ENCODE measurements around the gene AKAP13. TPM values are rescaled to one million over a fixed set of nuclear protein-coding genes. Genes with fewer than 3 reads are reported as not detected.

Gene AKAP13
- polyA plus RNA-seq, 2 of the 4 experiments (the other 2 are of a cell fraction), result 20.4 to 28.8 TPM

- TF ChIP-seq REST (IDR thresholded peaks at IDR 0.05) (no peak), PBX3 (IDR thresholded peaks at IDR 0.05) (no peak), USF2 (IDR thresholded peaks at IDR 0.05) (no peak)
Observed at GRCh38 chr15:85693277-85693676, 312.9 kb downstream of the AKAP13 start (continued).

GRCh38 chr15:85694091-85694490 is 313.7 kb downstream of the AKAP13 start:
- no peak for FAIRE-seq
- Histone ChIP-seq H3K4me3 (no peak overlapping the region), H3K4me1 (no peaks in the 10 kb centered on the region), H3K9me3 (no peaks in the 10 kb centered on the region), H3K4me2 (no peak overlapping the region), H3K27ac (no peak overlapping the region)
- 88% methylated on average over 4 of the region's 4 CpGs for WGBS (ENCODE audit: missing lambda C conversion rate)
- CTCF ChIA-PET, result interaction anchor here (1.2 to 1.5 kb wide), 2 partner anchors 207 to 363 kb away, joined by 3 to 4 read pairs; no protein-coding TSS in a partner anchor
- no peak for ATAC-seq
- POLR2A ChIA-PET, result no interaction called here
- no peak for DNase-seq (ENCODE audit: low read depth in 1 of 2, low spot score in 1 of 2)
- no peak for TF ChIP-seq CBX8 (IDR thresholded peaks at IDR 0.05)
- TF ChIP-seq USF2 (IDR thresholded peaks at IDR 0.05), result no peak
- no peak for TF ChIP-seq RARB (CRISPR knock-in tag; IDR thresholded peaks at IDR 0.05)
- TF ChIP-seq ZNF302 (CRISPR knock-in tag; IDR thresholded peaks at IDR 0.05), result no peak
- no peak for TF ChIP-seq BHLHE40 (IDR thresholded peaks at IDR 0.05; ENCODE audit: low read depth, low read length)
- TF ChIP-seq CHD2 (IDR thresholded peaks at IDR 0.05; ENCODE audit: low read length, partially characterized antibody), result no peak
- no peak for TF ChIP-seq EHMT2 (IDR thresholded peaks at IDR 0.05; ENCODE audit: low read depth)
- no peak for TF ChIP-seq FOSL2 (IDR thresholded peaks at IDR 0.05)
- TF ChIP-seq FOSL2 (CRISPR knock-in tag; IDR thresholded peaks at IDR 0.05), result no peak
- no peak for TF ChIP-seq NR3C1 (IDR thresholded peaks at IDR 0.05)
- no peak for TF ChIP-seq ELK1 (IDR thresholded peaks at IDR 0.05; ENCODE audit: low read depth, low read length)
- no peak for TF ChIP-seq RAD21 (conservative IDR thresholded peaks at IDR 0.05 in 1 of 2, IDR thresholded peaks at IDR 0.05 in 1 of 2)
- TF ChIP-seq EP300 (IDR thresholded peaks at IDR 0.05), result no peak
- no peak for TF ChIP-seq EHF (CRISPR knock-in tag; IDR thresholded peaks at IDR 0.05)
- no peak for TF ChIP-seq JUNB (IDR thresholded peaks at IDR 0.05)
- no peak for TF ChIP-seq ZC3H11A (IDR thresholded peaks at IDR 0.05)
- TF ChIP-seq RCOR1 (IDR thresholded peaks at IDR 0.05; ENCODE audit: low read depth, low read length), result no peak
- TF ChIP-seq ATOH8 (CRISPR knock-in tag; IDR thresholded peaks at IDR 0.05; ENCODE audit: low read depth), result no peak
- no peak for TF ChIP-seq SMC3 (IDR thresholded peaks at IDR 0.05)
